Coronary artery (tissue), 2 donors: Measurements from ENCODE around the gene POLR1A.

Experiments used
- DNase-seq: peaks from one replicate; pipeline ENCODE4 v3.0.0-alpha.2; 2017; ENCODE audit warnings: low spot score
- H3K27ac ChIP-seq, 2 donors: fragments of 200-600 bp; sonication (generic); one replicate each; pipeline ENCODE4 v1.5.1; 2016 to 2019
- H3K4me3 ChIP-seq: fragments of 200-600 bp; sonication (generic); 2 replicates; pipeline ENCODE4 v1.5.1; 2016; ENCODE audit warnings: mild to moderate bottlenecking, moderate library complexity
- TF ChIP-seq, protein P1 (sequence below): fragments of 200-600 bp; sonication (generic); IDR thresholded peaks from one replicate; pipeline ENCODE4 v1.5.1; 2019; ENCODE audit warnings: antibody characterized with exemption

POLR1A gene

DNA sequence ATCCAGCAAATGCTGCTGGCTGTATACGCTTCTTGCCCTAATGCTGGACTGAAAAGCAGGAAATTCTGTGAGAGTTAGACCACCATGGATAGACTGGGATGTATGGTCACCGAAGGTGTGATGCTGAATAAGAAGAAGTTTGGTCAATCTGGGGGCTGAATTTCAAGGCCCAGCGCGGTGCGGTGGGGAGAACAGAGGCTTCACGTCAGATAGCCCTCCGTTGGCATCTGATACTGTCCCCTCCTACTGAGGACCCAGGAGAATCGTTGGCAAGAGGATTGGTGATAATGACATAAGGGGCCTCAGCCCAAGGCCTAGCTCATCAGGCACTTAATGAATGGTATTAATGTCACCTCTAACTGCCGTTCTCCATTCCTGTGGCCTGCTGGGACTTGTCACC, 119.6 kb downstream of the POLR1A start:
- Histone ChIP-seq H3K27ac (no peak overlapping the region), H3K4me3 (no peak overlapping the region)
- no peak for DNase-seq
- TF ChIP-seq, protein P1, sequence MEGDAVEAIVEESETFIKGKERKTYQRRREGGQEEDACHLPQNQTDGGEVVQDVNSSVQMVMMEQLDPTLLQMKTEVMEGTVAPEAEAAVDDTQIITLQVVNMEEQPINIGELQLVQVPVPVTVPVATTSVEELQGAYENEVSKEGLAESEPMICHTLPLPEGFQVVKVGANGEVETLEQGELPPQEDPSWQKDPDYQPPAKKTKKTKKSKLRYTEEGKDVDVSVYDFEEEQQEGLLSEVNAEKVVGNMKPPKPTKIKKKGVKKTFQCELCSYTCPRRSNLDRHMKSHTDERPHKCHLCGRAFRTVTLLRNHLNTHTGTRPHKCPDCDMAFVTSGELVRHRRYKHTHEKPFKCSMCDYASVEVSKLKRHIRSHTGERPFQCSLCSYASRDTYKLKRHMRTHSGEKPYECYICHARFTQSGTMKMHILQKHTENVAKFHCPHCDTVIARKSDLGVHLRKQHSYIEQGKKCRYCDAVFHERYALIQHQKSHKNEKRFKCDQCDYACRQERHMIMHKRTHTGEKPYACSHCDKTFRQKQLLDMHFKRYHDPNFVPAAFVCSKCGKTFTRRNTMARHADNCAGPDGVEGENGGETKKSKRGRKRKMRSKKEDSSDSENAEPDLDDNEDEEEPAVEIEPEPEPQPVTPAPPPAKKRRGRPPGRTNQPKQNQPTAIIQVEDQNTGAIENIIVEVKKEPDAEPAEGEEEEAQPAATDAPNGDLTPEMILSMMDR, result no peak

DNA sequence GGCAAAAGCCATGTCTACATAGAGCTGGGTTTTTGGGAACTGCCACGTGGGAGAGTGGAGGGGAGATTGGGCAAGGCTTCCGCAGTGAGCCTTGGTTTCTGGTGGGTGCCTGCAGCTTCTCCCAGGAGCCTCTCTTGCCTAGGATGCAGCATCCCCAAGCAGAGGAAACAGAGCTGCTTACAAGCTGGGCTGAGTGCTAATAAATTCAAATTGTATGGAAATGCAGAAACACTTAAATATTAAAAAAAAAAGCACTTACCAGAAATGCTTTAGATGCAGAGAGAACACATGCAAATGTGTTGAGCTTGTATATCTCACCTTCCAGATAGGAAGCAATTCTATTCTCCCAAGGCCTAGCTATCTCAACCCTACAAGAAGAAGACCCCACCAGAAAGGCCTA, 120.9 kb downstream of the POLR1A start:
- H3K27ac ChIP-seq, result no peak overlapping the region
- TF ChIP-seq, protein P1, result no peak
- no peak for DNase-seq

DNA sequence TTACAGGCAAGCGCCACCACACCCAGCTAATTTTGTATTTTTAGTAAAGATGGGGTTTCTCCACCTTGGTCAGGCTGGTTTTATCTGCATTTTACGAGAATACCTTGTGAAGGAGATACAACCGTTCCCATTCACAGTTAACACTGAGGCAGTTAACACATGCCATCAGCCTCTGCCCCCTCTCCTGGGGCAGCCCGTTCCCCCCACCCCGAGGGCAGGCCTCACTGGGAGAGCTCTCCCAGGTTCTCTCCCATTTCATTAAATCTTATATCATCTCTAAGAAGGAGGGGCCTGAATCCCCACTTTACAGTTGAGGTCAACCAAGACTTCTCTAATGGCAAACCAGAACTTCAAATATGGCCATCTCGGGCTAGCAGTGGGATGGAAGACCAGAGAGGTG, 121.9 kb downstream of the POLR1A start:
- TF ChIP-seq, protein P1, result no peak
- DNase-seq, result no peak
- no peak overlapping the region for H3K4me3 ChIP-seq
- H3K27ac ChIP-seq, result no peak overlapping the region

More for the DNA sequence above, 120.9 kb downstream of the POLR1A start:
- H3K4me3 ChIP-seq, result no peak overlapping the region

DNA sequence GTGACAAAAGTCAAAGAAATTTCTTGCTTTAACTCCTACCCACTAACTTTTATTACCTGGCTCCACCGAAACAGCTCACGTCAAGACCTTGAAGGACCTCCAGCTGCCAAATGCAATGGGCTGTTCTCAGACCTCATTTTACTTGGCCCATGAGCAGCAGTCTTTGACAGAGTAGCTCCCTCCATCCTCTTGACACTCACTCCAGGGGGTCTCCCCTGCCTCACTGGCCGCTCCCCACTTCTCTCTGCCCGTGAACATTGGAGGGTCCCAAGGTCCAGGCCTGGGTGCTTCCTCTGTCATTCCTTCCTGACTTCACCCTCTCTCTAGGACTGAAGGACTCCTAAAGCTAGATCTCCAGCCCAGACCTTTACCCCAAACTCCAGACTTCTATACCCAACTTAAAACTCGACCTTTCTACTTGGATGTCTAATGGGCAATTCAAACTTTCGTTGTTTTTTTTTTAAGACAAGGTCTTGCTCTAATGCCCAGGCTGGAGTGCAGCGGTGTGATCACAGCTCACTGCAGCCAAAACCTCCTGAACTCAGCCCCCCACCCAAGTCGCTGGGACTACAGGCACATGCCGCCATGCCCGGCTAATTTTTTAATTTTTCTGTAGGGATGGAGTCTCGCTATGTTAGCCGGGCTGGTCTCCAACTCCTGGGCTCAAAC, 124.0 kb downstream of the POLR1A start:
- TF ChIP-seq, protein P1, result no peak
- DNase-seq, result no peak
- no peak overlapping the region for H3K27ac ChIP-seq

DNA sequence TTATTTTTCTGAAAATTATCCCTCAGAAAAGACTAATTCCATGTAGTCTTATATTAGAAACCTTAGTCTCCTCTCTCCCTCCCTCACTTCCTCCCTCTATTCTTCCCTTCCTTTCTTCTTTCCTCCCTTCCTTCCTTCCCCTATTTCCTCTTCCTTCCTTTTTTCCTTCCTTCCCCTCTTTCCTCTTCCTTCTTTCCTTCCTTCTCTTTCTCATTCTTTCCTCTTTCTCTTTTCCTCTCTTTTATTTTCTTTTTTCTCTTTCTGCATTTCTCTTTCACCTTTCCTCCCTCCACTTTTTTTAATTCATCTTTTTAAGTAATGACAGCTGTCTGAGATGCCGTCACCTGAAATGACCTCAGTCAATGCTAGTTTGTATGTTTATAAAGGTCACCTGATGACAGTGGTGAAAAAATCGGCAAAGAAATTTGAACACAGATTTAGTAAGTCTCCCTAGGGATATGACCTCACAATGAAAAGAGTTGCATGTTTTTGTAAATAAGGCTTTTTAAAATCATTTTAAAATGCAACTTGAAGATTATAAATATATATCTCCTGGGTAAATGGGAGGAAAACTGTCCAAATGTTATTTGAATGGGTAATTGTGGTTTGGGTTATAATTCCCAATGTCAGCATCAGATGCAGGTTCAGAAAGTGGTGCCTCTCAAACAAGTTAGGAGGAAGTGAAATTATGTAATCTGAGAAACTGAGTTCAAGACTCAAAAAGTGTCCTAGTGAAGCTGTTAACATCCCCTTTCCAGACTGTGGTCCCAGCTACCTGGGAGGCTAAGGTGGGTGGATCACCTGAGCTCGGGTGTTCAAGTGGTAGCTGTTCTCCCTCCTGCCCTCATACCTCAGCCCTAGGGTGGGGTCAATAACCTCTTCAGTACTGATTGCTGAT, 126.6 kb downstream of the POLR1A start:
- H3K4me3 ChIP-seq, result no peak overlapping the region
- H3K27ac ChIP-seq, result no peak overlapping the region
- TF ChIP-seq, protein P1, result no peak
- DNase-seq, result no peak

More for the DNA sequence above, 124.0 kb downstream of the POLR1A start:
- no peak overlapping the region for H3K4me3 ChIP-seq

DNA sequence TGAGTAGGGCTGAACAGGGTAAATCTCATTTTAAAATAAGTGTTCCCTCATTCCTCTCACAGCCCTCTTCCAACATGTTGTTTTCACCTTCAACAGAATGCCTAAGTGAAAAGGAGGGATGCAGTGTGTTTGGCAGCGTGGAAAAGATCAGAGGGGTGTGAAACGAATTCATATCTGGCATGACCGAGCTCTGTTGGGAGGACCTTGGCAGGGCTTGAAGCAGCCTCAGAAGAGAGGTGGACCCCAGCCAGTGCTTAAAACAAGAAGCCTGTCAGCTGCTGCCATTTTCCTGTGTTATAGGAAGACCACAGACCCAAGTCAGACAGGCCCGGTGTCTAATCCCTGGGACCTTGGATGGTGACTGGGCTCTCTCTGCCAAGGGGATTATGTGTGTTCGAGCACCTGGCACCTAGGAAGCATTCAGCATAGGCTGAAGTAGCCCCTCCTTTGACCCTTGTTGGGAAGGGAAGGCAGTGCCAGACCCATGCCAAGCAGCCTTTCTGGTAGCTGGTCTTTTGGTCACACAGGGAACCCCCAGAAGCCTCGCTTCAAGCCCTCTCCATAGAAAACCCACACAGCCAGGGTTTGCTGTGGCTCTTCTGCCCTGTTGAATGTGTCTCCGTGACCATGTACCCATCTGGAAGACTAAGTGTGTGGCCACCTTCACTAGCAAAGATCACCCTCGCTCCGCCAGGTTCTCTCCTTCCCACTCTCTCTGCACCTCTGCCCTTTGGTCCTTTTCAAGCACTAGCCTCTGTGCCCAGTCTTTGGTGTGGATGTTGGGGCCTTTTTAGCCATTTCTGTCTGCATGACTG, 129.4 kb downstream of the POLR1A start:
- DNase-seq, result peak; percentile 57
- TF ChIP-seq, protein P1, result no peak
- Histone ChIP-seq H3K27ac (no peak overlapping the region), H3K4me3 (no peak overlapping the region)
